GM12892 (cell line): ENCODE measurements around the gene NSD2.

Experiments
- POLR2A ChIP-seq: IDR thresholded peaks from 2 replicates; pipeline ENCODE4 v1.6.1; 2011; ENCODE audit warnings: low read depth, low read length, control low read depth
- POLR2AphosphoS5 ChIP-seq: IDR thresholded peaks from 2 replicates; pipeline ENCODE4 v1.6.1; 2011; ENCODE audit warnings: low read depth, low read length, control low read depth

DNA sequence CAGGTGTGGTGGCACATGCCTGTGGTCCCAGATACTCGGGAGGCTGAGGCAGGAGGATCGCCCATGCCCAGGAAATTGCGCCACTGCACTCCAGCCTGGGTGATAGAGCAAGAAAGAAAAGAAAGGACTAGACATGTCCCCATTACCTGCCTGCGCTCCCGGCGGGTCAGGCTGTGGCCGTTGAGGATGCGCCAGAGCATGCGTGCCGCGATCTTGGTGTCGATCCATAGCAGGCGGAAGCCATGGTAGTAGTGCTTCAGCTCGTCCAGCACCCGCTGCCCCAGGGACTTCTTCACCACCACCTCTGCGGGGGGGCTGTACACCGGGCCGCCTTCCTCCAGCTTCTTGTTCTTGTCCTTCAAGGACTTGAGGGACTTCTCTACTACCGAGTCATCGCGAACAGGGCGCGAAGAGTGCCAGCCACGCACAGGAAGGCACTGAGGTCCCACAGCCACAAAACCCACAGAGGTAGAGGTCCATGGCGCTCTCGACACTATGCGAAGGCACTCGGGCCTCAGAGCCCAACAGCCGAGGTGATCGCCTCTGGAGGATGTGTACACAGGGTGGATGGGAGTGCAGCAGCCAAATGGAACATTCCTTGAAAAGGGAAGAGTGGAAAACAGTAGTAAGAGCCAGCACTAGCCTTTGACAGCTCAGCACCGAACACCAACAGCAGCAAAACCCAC, 29.8 kb upstream of the NSD2 start:
- TF ChIP-seq POLR2A (no peak), POLR2AphosphoS5 (no peak)
